ENCODE results near the gene SLC17A2. TPM values are rescaled to one million over a fixed set of nuclear protein-coding genes. Genes with fewer than 3 reads are reported as not detected.
A peak's percentile ranks its signal among the peaks of the same experiment; 100 is the strongest.

The SLC17A2 gene
- total and polyA plus RNA-seq, 2 donors (not counting 1 experiment from before 2014, with no cell fraction given) = not detected

- TF ChIP-seq CTCF (IDR thresholded peaks at IDR 0.05) = no peak
- TF ChIP-seq EZH2 (IDR thresholded peaks at IDR 0.05; ENCODE audit: borderline replicate concordance, insufficient read depth, low read depth, low read length, poor library complexity, severe bottlenecking) = no peak
- ATAC-seq (ENCODE audit: low read depth) = no peak
Measured at GRCh38 chr6:25902071-25902470, 28.4 kb downstream of the SLC17A2 start.

GRCh38 chr6:25900843-25901242 lies 29.6 kb downstream of the SLC17A2 start:
- Mint-ChIP-seq H3K27ac (no peak overlapping the region), H3K9me3 (ENCODE audit: insufficient read depth) (no peaks in the 10 kb centered on the region), H3K27me3 (peaks cover 3% of the 10 kb centered on the region), H3K4me1 (peaks cover 4% of the 10 kb centered on the region), H3K4me3 (no peak overlapping the region)
- peaks cover 3 to 6% of the 10 kb centered on the region in 2 donors for H3K4me1 ChIP-seq (ENCODE audit: control insufficient read depth in 2 of 2, insufficient read depth in 2 of 2, low read length in 2 of 2)
- ATAC-seq (ENCODE audit: low read depth) (no peak), DNase-seq (no peak)
- H3K27ac ChIP-seq (ENCODE audit: low read length in 2 of 2) = no peak overlapping the region
- WGBS (ENCODE audit: insufficient coverage) = no CpG with 5 or more reads among the region's 1 CpG
- no peaks in the 10 kb centered on the region for H3K36me3 ChIP-seq (replicated peaks in 1 of 2; ENCODE audit: control extremely low read depth in 1 of 2, control insufficient read depth in 1 of 2, extremely low read depth in 1 of 2, insufficient read depth in 2 of 2, low read length in 1 of 2)
- ChIA-PET POLR2A (no interaction called here), CTCF (interaction anchor here (1.2 kb wide), 1 partner anchor 181 kb away, joined by 5 read pairs; no protein-coding TSS in a partner anchor)
- no peaks in the 10 kb centered on the region for H3K9me3 ChIP-seq (ENCODE audit: control extremely low read depth in 1 of 3, control insufficient read depth in 2 of 3, insufficient read depth in 1 of 3, low read length in 2 of 3)
- intact Hi-C loops (cut with micrococcal nuclease) = no loop called here
- H2AFZ ChIP-seq (ENCODE audit: insufficient read depth, low read depth, low read length, poor library complexity, severe bottlenecking) = no peak overlapping the region
- no peaks in the 10 kb centered on the region for H4K20me1 ChIP-seq (ENCODE audit: control insufficient read depth, insufficient read depth, low read length, poor library complexity, severe bottlenecking)
- no peaks in the 10 kb centered on the region for H3K79me2 ChIP-seq (ENCODE audit: control insufficient read depth, insufficient read depth, low read length)
- H3K4me2 ChIP-seq (replicated peaks; ENCODE audit: low read depth, low read length, poor library complexity, severe bottlenecking) = no peak overlapping the region
- TF ChIP-seq EZH2 (IDR thresholded peaks at IDR 0.05; ENCODE audit: borderline replicate concordance, insufficient read depth, low read depth, low read length, poor library complexity, severe bottlenecking) (no peak), CTCF (IDR thresholded peaks at IDR 0.05) (no peak)
- no peak overlapping the region for H3K4me3 ChIP-seq (ENCODE audit: control extremely low read depth in 1 of 5, extremely low read depth in 1 of 5, insufficient read depth in 1 of 5, low read depth in 2 of 5, low read length in 4 of 5)
- no peaks in the 10 kb centered on the region for H3K27me3 ChIP-seq (replicated peaks in 1 of 4; ENCODE audit: control extremely low read depth in 1 of 4, control insufficient read depth in 3 of 4, insufficient read depth in 4 of 4, low read length in 3 of 4)
- no peak overlapping the region for H3K9ac ChIP-seq (ENCODE audit: low read length)

More at GRCh38 chr6:25902071-25902470, 28.4 kb downstream of the SLC17A2 start:
- Histone ChIP-seq H3K4me3 (ENCODE audit: control extremely low read depth in 1 of 5, extremely low read depth in 1 of 5, insufficient read depth in 1 of 5, low read depth in 2 of 5, low read length in 4 of 5) (no peak overlapping the region), H4K20me1 (ENCODE audit: control insufficient read depth, insufficient read depth, low read length, poor library complexity, severe bottlenecking) (no peaks in the 10 kb centered on the region), H3K27ac (ENCODE audit: low read length in 2 of 2) (no peak overlapping the region), H3K79me2 (ENCODE audit: control insufficient read depth, insufficient read depth, low read length) (no peaks in the 10 kb centered on the region), H3K36me3 (replicated peaks in 1 of 2; ENCODE audit: control extremely low read depth in 1 of 2, control insufficient read depth in 1 of 2, extremely low read depth in 1 of 2, insufficient read depth in 2 of 2, low read length in 1 of 2) (no peaks in the 10 kb centered on the region), H3K9me3 (ENCODE audit: control extremely low read depth in 1 of 3, control insufficient read depth in 2 of 3, insufficient read depth in 1 of 3, low read length in 2 of 3) (no peaks in the 10 kb centered on the region), H2AFZ (ENCODE audit: insufficient read depth, low read depth, low read length, poor library complexity, severe bottlenecking) (peak overlapping the region; percentile 19), H3K4me1 (ENCODE audit: control insufficient read depth in 2 of 2, insufficient read depth in 2 of 2, low read length in 2 of 2) (peaks cover 3 to 6% of the 10 kb centered on the region in 2 donors), H3K9ac (ENCODE audit: low read length) (no peak overlapping the region), H3K27me3 (replicated peaks in 1 of 4; ENCODE audit: control extremely low read depth in 1 of 4, control insufficient read depth in 3 of 4, insufficient read depth in 4 of 4, low read length in 3 of 4) (no peaks in the 10 kb centered on the region), H3K4me2 (replicated peaks; ENCODE audit: low read depth, low read length, poor library complexity, severe bottlenecking) (peak overlapping the region; percentile 20)
- no peak overlapping the region for H3K27ac Mint-ChIP-seq
- DNase-seq = peak; percentile 9
- intact Hi-C loops (cut with micrococcal nuclease) = no loop called here
- WGBS (ENCODE audit: insufficient coverage) = no CpG with 5 or more reads among the region's 1 CpG
- ChIA-PET CTCF (interaction anchor here (1.2 kb wide), 1 partner anchor 182 kb away, joined by 5 read pairs; no protein-coding TSS in a partner anchor), POLR2A (no interaction called here)
- H3K27me3 Mint-ChIP-seq = peaks cover 3% of the 10 kb centered on the region
- no peak overlapping the region for H3K4me3 Mint-ChIP-seq
- H3K4me1 Mint-ChIP-seq = peaks cover 4% of the 10 kb centered on the region
- no peaks in the 10 kb centered on the region for H3K9me3 Mint-ChIP-seq (ENCODE audit: insufficient read depth)
